A549 (cell line): Measurements from ENCODE around the gene AHR. TPM values are rescaled to one million over a fixed set of nuclear protein-coding genes. Genes with fewer than 3 reads are reported as not detected.

Source experiments
- ATAC-seq, 2 experiments: fragments of 200-7000 bp in 1 of 2; fragments of >200 bp in 1 of 2; cut with Nextera tagmentation in 1 of 2; cut with Tn5 transposase in 1 of 2; 3 replicates each; pipeline versions ENCODE4 v1.8.0 to v1.9.1; 2018 to 2020; ENCODE audit warnings: mild to moderate bottlenecking in 1 of 2, moderate library complexity in 1 of 2
- CTCF ChIA-PET: fragments of 300-600 bp; sonication (Branson Sonifier 250); formaldehyde crosslinking; extraction: SDS; loops from one replicate; lab custom pipeline; 2021; ENCODE audit warnings: antibody characterized with exemption, inconsistent platforms; lab: Yijun Ruan, JAX
- POLR2A ChIA-PET: fragments of 350-600 bp; formaldehyde crosslinking; extraction: SDS; loops from one replicate; lab custom pipeline; 2021; ENCODE audit warnings: antibody characterized with exemption, inconsistent platforms; lab: Yijun Ruan, JAX
- DNase-seq, 2 experiments: peaks; one replicate each; pipeline versions ENCODE4 v3.0.0 to v3.0.0-alpha.2; 2011 to 2016; ENCODE audit warnings: low read depth in 1 of 2, low spot score in 1 of 2
- FAIRE-seq: peaks from 2 replicates; lab custom pipeline; 2011; peaks lifted over from hg19 to GRCh38; lab: Jason Lieb, UNC
- H3K27ac ChIP-seq, 2 experiments: fragments of >200 bp; sonication (Bioruptor Twin); formaldehyde crosslinking; 3 replicates each; pipeline ENCODE4 v1.5.1; 2016 to 2017
- H3K4me1 ChIP-seq: fragments of >200 bp; sonication (Bioruptor Twin); formaldehyde crosslinking; 3 replicates; pipeline ENCODE4 v1.6.1; 2016
- H3K4me2 ChIP-seq: fragments of >200 bp; sonication (Bioruptor Twin); formaldehyde crosslinking; 3 replicates; pipeline ENCODE4 v1.6.1; 2016
- H3K4me3 ChIP-seq: fragments of >200 bp; sonication (Bioruptor Twin); formaldehyde crosslinking; 3 replicates; pipeline ENCODE4 v1.5.1; 2016
- H3K9me3 ChIP-seq: fragments of >200 bp; sonication (Bioruptor Twin); formaldehyde crosslinking; 3 replicates; pipeline ENCODE4 v1.6.1; 2016
- ATOH8 ChIP-seq: fragments of 250-450 bp; sonication (Bioruptor Pico); IDR thresholded peaks from 2 replicates; pipeline ENCODE4 v1.5.0; 2020; ENCODE audit warnings: low read depth, mild to moderate bottlenecking, moderate library complexity
- BHLHE40 ChIP-seq: IDR thresholded peaks from 2 replicates; pipeline ENCODE4 v1.6.1; 2012; ENCODE audit warnings: low read depth, low read length, inconsistent platforms
- CBX2 ChIP-seq: fragments of 200-600 bp; sonication (generic); IDR thresholded peaks from 2 replicates; pipeline ENCODE4 v1.6.1; 2016; ENCODE audit warnings: low read depth, mild to moderate bottlenecking, borderline replicate concordance
- CBX8 ChIP-seq: fragments of 200-600 bp; sonication (generic); IDR thresholded peaks from 2 replicates; pipeline ENCODE4 v1.6.1; 2016
- CEBPB ChIP-seq, 2 experiments: fragments of >200 bp in 1 of 2; sonication (Bioruptor Twin) in 1 of 2; formaldehyde crosslinking in 1 of 2; IDR thresholded peaks; 2 replicates each; pipeline ENCODE4 v1.6.1; 2012 to 2016
- CHD2 ChIP-seq: fragments of 150-350 bp; IDR thresholded peaks from 2 replicates; pipeline ENCODE4 v1.6.1; 2014; ENCODE audit warnings: low read length; ENCODE audit not compliant: partially characterized antibody
- CHD4 ChIP-seq: fragments of 200-600 bp; sonication (generic); IDR thresholded peaks from 2 replicates; pipeline ENCODE4 v1.6.1; 2016; ENCODE audit warnings: antibody characterized with exemption, mild to moderate bottlenecking, borderline replicate concordance
- EHF ChIP-seq: fragments of 250-450 bp; sonication (Bioruptor Pico); IDR thresholded peaks from 2 replicates; pipeline ENCODE4 v1.5.0; 2020; ENCODE audit warnings: mild to moderate bottlenecking
- EHMT2 ChIP-seq: fragments of 200-600 bp; sonication (generic); IDR thresholded peaks from 2 replicates; pipeline ENCODE4 v1.6.1; 2016; ENCODE audit warnings: antibody characterized with exemption, low read depth, mild to moderate bottlenecking, moderate library complexity
- EP300 ChIP-seq, 2 experiments: fragments of >200 bp; sonication (Bioruptor Twin); formaldehyde crosslinking; IDR thresholded peaks; 2 replicates in 1 of 2; 3 replicates in 1 of 2; pipeline ENCODE4 v1.6.1; 2016 to 2017
- FOSB ChIP-seq: fragments of 250-450 bp; sonication (Bioruptor Pico); IDR thresholded peaks from 2 replicates; pipeline ENCODE4 v1.5.0; 2020; ENCODE audit warnings: mild to moderate bottlenecking, moderate library complexity
- GATA3 ChIP-seq: IDR thresholded peaks from 2 replicates; pipeline ENCODE4 v1.6.1; 2012; ENCODE audit warnings: borderline replicate concordance
- HMGXB4 ChIP-seq: fragments of 250-450 bp; sonication (Bioruptor Pico); IDR thresholded peaks from 2 replicates; pipeline ENCODE4 v1.5.0; 2021; ENCODE audit warnings: mild to moderate bottlenecking, moderate library complexity, borderline replicate concordance
- HOXA7 ChIP-seq: fragments of 250-450 bp; sonication (Bioruptor Pico); IDR thresholded peaks from 2 replicates; pipeline ENCODE4 v1.5.0; 2020; ENCODE audit warnings: mild to moderate bottlenecking, moderate library complexity
- HOXB5 ChIP-seq: fragments of 250-450 bp; sonication (Bioruptor Pico); IDR thresholded peaks from 2 replicates; pipeline ENCODE4 v1.5.0; 2020; ENCODE audit warnings: mild to moderate bottlenecking, moderate library complexity
- JUNB ChIP-seq: fragments of >200 bp; sonication (Bioruptor Twin); formaldehyde crosslinking; IDR thresholded peaks from 2 replicates; pipeline ENCODE4 v1.6.1; 2016
- MAFK ChIP-seq: fragments of 450-650 bp; IDR thresholded peaks from 2 replicates; pipeline ENCODE4 v1.6.1; 2014; ENCODE audit not compliant: partially characterized antibody
- MAZ ChIP-seq: fragments of 150-350 bp; IDR thresholded peaks from 2 replicates; pipeline ENCODE4 v1.6.1; 2014; ENCODE audit warnings: antibody characterized with exemption, low read depth, low read length, borderline replicate concordance
- MYC ChIP-seq: IDR thresholded peaks from 2 replicates; pipeline ENCODE4 v1.6.1; 2012; ENCODE audit warnings: mild to moderate bottlenecking, inconsistent platforms, low read length, improper control_type of control experiment, borderline replicate concordance
- NPAS2 ChIP-seq: fragments of 250-450 bp; sonication (Bioruptor Pico); IDR thresholded peaks from 2 replicates; pipeline ENCODE4 v1.8.0; 2022; ENCODE audit warnings: mild to moderate bottlenecking, moderate library complexity, borderline replicate concordance
- PHF8 ChIP-seq: fragments of 200-600 bp; sonication (generic); IDR thresholded peaks from 2 replicates; pipeline ENCODE4 v1.6.1; 2016; ENCODE audit warnings: low read depth, mild to moderate bottlenecking, antibody characterized with exemption, moderate library complexity, borderline replicate concordance
- POLR2A ChIP-seq: IDR thresholded peaks from 2 replicates; pipeline ENCODE4 v1.6.1; 2012; ENCODE audit warnings: mild to moderate bottlenecking, low read length
- POLR2AphosphoS2 ChIP-seq: conservative IDR thresholded peaks from 2 replicates; pipeline ENCODE4 v1.6.1; 2012; ENCODE audit warnings: low read length, improper control_type of control experiment, inconsistent platforms
- RARB ChIP-seq: fragments of 250-450 bp; sonication (Bioruptor Pico); IDR thresholded peaks from 2 replicates; pipeline ENCODE4 v1.8.0; 2021; ENCODE audit warnings: mild to moderate bottlenecking, moderate library complexity
- RFX5 ChIP-seq: fragments of 450-650 bp; IDR thresholded peaks from 2 replicates; pipeline ENCODE4 v1.7.1; 2014; ENCODE audit warnings: antibody characterized with exemption, mild to moderate bottlenecking, moderate library complexity
- TFCP2L1 ChIP-seq: fragments of 250-450 bp; sonication (Bioruptor Pico); IDR thresholded peaks from 2 replicates; pipeline ENCODE4 v1.5.0; 2021; ENCODE audit warnings: mild to moderate bottlenecking
- TP53 ChIP-seq: fragments of 250-450 bp; sonication (Bioruptor Pico); IDR thresholded peaks from 2 replicates; pipeline ENCODE4 v1.5.0; 2021; ENCODE audit warnings: mild to moderate bottlenecking, moderate library complexity
- USF2 ChIP-seq: fragments of 450-650 bp; IDR thresholded peaks from 2 replicates; pipeline ENCODE4 v1.6.1; 2014; ENCODE audit warnings: antibody characterized with exemption
- ZC3H11A ChIP-seq: fragments of 450-650 bp; IDR thresholded peaks from 2 replicates; pipeline ENCODE4 v1.6.1; 2014; ENCODE audit warnings: antibody characterized with exemption, mild to moderate bottlenecking
- ZNF302 ChIP-seq: fragments of 250-450 bp; sonication (Bioruptor Pico); IDR thresholded peaks from 2 replicates; pipeline ENCODE4 v1.9.0; 2021; ENCODE audit warnings: inconsistent platforms, mild to moderate bottlenecking, moderate library complexity
- WGBS: methylation state at CpG from one replicate; pipeline ENCODE4 v1.1.6; 2017; ENCODE audit errors: missing lambda C conversion rate; 5-methylcytosine and 5-hydroxymethylcytosine counted together
- polyA plus RNA-seq, 4 experiments: library from polyadenylated mRNA; depleted of rRNA in 3 of 4; stranded (reverse); fragments of >200 nt; fragmentation: RNase III in 1 of 4; extraction: RNeasy Plus Mini Kit Qiagen cat#74134 plus additional on column Dnase treatment in 1 of 4; gene quantifications; 2 replicates in 3 of 4; 3 replicates in 1 of 4; pipeline ENCODE4 v1.2.3, GENCODE V29; 2011 to 2017
- TF ChIP-seq, protein P1 (sequence below): IDR thresholded peaks from 2 replicates; pipeline ENCODE4 v1.6.1; 2012; ENCODE audit warnings: low read depth, borderline replicate concordance
- TF ChIP-seq, protein P2 (sequence below): fragments of >200 bp; sonication (Bioruptor Twin); formaldehyde crosslinking; IDR thresholded peaks from 2 replicates; pipeline ENCODE4 v1.6.1; 2016

Gene AHR
- polyA plus RNA-seq, 2 of the 4 experiments (the other 2 are of a cell fraction): 9.1 to 14.3 TPM

GRCh38 chr7:17255926-17256325 lies 42.5 kb upstream of the AHR start:
- ATAC-seq: no peak
- FAIRE-seq: no peak
- no peak for DNase-seq
- Histone ChIP-seq H3K27ac (no peak overlapping the region), H3K4me1 (peaks cover 8% of the 10 kb centered on the region; the same call in 2 of the 3 replicates), H3K4me2 (no peak overlapping the region), H3K4me3 (no peak overlapping the region), H3K9me3 (no peaks in the 10 kb centered on the region)
- TF ChIP-seq, protein P1, sequence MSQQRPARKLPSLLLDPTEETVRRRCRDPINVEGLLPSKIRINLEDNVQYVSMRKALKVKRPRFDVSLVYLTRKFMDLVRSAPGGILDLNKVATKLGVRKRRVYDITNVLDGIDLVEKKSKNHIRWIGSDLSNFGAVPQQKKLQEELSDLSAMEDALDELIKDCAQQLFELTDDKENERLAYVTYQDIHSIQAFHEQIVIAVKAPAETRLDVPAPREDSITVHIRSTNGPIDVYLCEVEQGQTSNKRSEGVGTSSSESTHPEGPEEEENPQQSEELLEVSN: no peak
- no peak for TF ChIP-seq MAFK
- TF ChIP-seq PHF8: no peak
- TF ChIP-seq CBX2: no peak
- no peak for TF ChIP-seq GATA3
- TF ChIP-seq HOXA7 (CRISPR knock-in tag): no peak
- no peak for TF ChIP-seq MAZ
- TF ChIP-seq POLR2A: no peak
- no peak for TF ChIP-seq FOSB (CRISPR knock-in tag)
- no peak for TF ChIP-seq HOXB5 (CRISPR knock-in tag)
- no peak for TF ChIP-seq MYC
- TF ChIP-seq EHMT2: no peak
- no peak for TF ChIP-seq CEBPB (IDR thresholded peaks at IDR 0.05)
- TF ChIP-seq EHF: no peak
- TF ChIP-seq ZNF302 (CRISPR knock-in tag): no peak
- TF ChIP-seq NPAS2 (CRISPR knock-in tag): no peak
- no peak for TF ChIP-seq HMGXB4 (CRISPR knock-in tag)
- POLR2A ChIA-PET: no interaction called here
- CTCF ChIA-PET: no interaction called here
- 90% methylated on average over 1 of the region's 1 CpG for WGBS

- ATAC-seq: no peak
- H3K4me2 ChIP-seq: no peak overlapping the region
- 89% methylated on average over 2 of the region's 2 CpGs for WGBS
- TF ChIP-seq, protein P1: no peak
- TF ChIP-seq JUNB: no peak
- TF ChIP-seq ATOH8 (CRISPR knock-in tag): no peak
- TF ChIP-seq FOSB (CRISPR knock-in tag): no peak
- TF ChIP-seq POLR2AphosphoS2: no peak
- TF ChIP-seq CBX8: no peak
- no peak for TF ChIP-seq PHF8
- no peak for TF ChIP-seq EHF
- no peak for TF ChIP-seq TP53 (CRISPR knock-in tag)
- TF ChIP-seq RARB (CRISPR knock-in tag): no peak
- TF ChIP-seq CHD4: no peak
- no peak for TF ChIP-seq EHMT2
- no peak for TF ChIP-seq EP300 (IDR thresholded peaks at IDR 0.05)
- no peak for TF ChIP-seq USF2
- TF ChIP-seq TFCP2L1 (CRISPR knock-in tag): no peak
- TF ChIP-seq, protein P2, sequence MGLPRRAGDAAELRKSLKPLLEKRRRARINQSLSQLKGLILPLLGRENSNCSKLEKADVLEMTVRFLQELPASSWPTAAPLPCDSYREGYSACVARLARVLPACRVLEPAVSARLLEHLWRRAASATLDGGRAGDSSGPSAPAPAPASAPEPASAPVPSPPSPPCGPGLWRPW: no peak
- no peak for TF ChIP-seq CHD2
- TF ChIP-seq BHLHE40: no peak
- TF ChIP-seq ZC3H11A: no peak
- no peak for TF ChIP-seq RFX5
- TF ChIP-seq, all 56 proteins: peak for 0
- DNase-seq: no peak
- ChIA-PET POLR2A (no interaction called here), CTCF (no interaction called here)
- Histone ChIP-seq H3K9me3 (no peaks in the 10 kb centered on the region), H3K4me1 (peaks cover 13% of the 10 kb centered on the region; the same call in 2 of the 3 replicates), H3K4me3 (no peak overlapping the region), H3K27ac (no peak overlapping the region)
- FAIRE-seq: no peak
Measured at GRCh38 chr7:17256375-17256774, 42.1 kb upstream of the AHR start.
